HG02610 (cell line): ENCODE results near the gene PNRC1.
"Not testable (repeated sequence)": the region's sequence is repeated elsewhere in the genome, so short reads cannot be mapped to it uniquely, and the experiment has no call there.

Experiments used
- ATAC-seq: cut with Tn5 transposase; IDR thresholded peaks from one replicate; pipeline ENCODE4 v1.9.1; 2021; ENCODE audit warnings: mild to moderate bottlenecking, moderate library complexity; ENCODE audit not compliant: unreplicated experiment

PNRC1 gene

GRCh38 chr6:89098461-89098860, 17.9 kb downstream of the PNRC1 start:
- no peak for ATAC-seq

GRCh38 chr6:89100114-89100513, 19.6 kb downstream of the PNRC1 start:
- ATAC-seq: no peak

DNA sequence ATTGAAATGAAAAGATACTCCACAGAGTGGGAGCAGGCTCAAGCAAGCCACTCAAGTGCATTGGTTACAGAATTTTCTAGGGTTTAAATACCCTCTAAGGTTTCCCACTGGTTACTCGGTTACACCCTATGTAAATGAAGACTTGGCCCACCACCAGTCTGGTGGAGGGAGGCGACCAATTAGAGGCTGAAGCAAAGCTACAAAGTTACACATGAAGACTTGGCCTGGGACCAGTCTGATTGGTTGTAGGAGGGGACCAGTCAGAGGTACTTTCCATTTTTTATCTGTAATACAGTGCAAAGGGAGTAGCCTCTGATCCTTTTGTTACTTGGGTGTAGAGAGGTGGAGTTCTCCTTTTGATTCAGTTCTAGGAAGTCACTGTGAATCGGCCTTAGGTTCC, 29.7 kb downstream of the PNRC1 start:
- ATAC-seq: no peak

DNA sequence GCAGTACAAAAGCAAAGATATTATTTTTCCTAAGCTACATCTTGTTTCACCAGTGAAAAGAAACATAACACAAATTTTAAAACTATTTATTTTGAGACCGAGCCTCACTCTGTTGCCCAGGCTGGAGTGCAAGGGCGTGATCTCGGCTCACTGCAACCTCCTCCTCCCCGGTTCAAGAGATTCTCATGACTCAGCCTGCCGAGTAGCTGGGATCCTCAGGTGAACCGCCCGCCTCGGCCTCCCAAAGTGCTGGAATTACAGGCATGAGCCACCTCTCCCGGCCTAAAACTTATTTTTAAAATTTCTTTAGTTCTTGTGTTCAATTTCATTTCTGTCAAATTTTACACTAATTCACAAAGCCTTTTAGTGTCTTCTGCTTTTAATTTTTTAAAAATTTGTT, 31.4 kb downstream of the PNRC1 start:
- ATAC-seq: no peak

- no peak for ATAC-seq
These were observed 36.2 kb downstream of the PNRC1 start for GRCh38 chr6:89116702-89117101.

DNA sequence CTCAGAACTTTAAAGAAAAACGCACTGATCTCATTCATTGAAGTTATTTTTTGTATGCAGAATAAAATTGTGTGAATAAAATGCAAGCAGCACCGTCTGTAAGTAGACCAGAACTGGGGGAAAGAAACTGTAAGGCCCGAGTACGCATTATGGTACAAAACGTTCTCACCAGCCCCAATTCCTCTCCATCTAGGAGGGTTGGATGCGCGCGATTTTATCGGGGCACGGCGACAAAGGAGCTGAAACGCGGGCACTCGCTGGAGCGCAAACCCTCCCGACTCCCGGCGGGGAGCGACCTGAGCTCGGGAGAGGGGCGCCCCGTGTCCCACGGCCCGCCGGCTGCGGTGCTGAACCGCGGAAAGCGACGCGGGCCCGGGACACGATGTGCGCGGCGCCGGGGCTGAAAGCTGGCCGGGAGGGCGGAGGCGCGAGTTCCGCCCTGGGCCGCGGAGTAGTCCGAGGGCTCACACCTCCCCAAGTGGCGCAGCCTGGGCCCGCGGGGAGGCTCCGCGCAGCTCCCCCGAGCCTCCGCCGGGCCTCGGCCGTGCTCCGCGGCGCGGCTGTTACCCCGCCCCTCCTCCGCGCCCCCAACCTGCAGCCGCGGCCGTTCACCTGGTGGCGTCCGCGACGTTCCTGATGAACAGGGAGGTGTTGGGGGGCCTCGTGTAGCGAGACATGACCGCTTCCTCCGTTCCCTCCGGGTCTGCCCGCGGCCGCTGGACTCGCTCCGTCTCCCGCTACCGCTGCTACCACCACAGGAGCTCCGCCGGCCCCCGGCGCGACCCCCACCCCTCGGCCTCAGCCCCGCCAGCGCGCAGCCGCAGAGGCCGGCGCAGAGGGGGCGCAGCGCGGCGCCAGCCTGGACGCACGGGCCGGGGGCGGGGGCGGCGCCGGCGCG, 36.9 kb downstream of the PNRC1 start, which contains the start of gene SRSF12:
SRSF12 (minus strand) TSS at position 861 of the 898 bp plus-strand sequence; CDS start at position 677, 184 bp downstream.
- peak; percentile 77 for ATAC-seq

DNA sequence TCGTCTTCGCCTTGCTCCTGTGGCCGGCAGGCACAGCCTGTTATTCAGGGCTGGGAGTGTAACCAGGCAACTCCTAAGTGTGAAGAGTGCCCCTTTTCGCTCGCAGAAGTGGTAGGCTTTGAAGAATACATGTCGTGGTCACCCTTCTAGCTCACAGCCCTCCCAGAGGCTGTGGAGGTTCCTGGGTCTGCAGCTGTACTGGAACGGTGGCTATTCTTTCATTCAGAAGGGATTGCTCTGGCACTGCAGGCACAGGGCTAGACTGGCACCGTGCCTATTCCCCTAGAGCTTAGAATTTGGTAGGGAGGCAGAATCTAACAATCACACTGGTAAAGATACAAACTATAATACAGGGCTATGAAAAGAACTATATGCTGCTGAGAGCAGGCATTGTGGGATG, 38.4 kb downstream of the PNRC1 start:
- ATAC-seq: no peak

DNA sequence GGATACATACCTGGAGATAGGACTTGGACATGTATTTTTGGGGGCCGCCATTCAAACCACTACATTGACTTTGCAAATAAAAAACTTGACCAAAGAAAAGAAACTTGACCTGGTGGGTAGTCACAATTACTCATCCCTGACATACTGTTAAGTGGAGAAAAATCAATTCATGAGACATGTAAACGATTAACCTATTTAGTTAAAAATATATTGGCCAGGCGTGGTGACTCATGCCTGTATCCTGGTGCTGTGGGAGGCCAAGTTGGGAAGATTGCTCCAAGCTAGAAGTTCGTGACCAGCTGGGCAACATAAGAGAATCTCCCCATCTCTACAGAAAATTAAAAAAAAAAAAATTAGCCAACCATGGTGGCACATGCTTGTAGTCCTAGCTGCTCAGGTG, 39.8 kb downstream of the PNRC1 start:
- ATAC-seq: no peak

DNA sequence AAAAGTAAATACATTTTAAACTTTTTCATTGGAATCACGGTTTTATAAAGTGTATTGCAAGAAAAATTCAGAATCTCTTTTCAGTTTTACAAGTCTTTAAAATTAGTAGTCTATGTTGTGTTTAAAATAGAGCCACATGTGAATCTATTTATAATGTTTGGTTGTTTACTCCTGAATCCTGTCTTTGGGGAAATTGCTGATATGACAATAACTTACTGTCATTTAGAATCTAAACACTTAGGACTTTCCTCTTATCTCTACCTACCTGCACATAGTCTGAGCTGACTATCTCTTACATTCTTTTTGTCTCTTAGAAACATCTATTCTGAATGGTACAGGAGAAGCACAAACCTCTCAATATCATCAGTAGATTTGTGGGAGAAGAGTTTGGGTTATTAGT, 41.4 kb downstream of the PNRC1 start:
- ATAC-seq: no peak

- ATAC-seq: no peak
These were observed 42.1 kb downstream of the PNRC1 start for GRCh38 chr6:89122625-89123024.

DNA sequence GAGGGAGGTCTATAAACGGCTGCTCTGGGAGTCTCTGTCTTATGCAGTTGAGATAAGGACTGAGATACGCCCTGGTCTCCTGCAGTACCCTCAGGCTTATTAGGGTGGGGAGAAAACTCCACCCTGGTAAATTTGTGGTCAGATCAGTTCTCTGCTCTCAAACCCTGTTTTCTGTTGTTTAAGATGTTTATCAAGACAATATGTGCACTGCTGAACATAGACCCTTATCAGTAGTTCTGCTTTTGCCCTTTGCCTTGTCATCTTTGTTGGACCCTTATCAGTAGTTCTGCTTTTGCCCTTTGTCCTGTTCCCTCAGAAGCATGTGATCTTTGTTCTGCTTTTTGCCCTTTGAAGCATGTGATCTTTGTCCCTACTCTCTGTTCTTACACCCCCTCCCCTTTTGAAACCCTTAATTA, 47.7 kb downstream of the PNRC1 start:
- ATAC-seq: not testable (repeated sequence)

- no peak for ATAC-seq
These were observed 51.0 kb downstream of the PNRC1 start for GRCh38 chr6:89131599-89131998.

DNA sequence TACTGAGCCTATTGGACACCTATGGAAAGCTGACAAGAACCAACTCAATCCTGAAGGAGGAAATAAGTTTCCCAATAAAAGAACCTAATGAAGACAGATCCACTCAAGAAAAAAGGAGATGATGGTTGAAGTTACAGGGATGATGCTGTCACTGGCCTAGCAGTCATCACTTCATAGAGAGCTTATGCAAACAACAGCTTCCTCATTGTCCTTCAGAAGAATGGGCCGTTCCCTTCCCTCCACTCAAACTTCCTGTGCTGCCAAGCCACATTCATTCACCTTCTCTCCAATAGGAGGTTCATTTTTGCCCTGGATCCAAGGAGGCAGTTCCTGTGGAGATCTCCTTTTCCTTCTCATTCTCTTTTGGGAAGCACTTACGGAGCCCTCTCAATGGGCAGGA, 51.5 kb downstream of the PNRC1 start:
- ATAC-seq: no peak

GRCh38 chr6:89133981-89134380, 53.4 kb downstream of the PNRC1 start:
- ATAC-seq: no peak

- ATAC-seq: no peak
These were observed 54.2 kb downstream of the PNRC1 start for GRCh38 chr6:89134723-89135122.
